Esophagus muscularis mucosa (tissue), 4 donors: ENCODE data around the gene RAB40C. TPM values are rescaled to one million over a fixed set of nuclear protein-coding genes. Genes with fewer than 3 reads are reported as not detected.

Source experiments
- DNase-seq: peaks from one replicate; pipeline ENCODE4 v3.0.0-alpha.2; 2017; ENCODE audit errors: extremely low spot score
- H3K27ac ChIP-seq, 4 donors: fragments of 200-600 bp; sonication (generic); replicated peaks in 1 of 4; 1 replicate in 3 of 4; 2 replicates in 1 of 4; pipeline ENCODE4 v1.5.1; 2016 to 2019; ENCODE audit warnings: mild to moderate bottlenecking in 1 of 4
- H3K27me3 ChIP-seq, 4 donors: fragments of 200-600 bp; sonication (generic); one replicate each; pipeline versions ENCODE4 v1.5.1 to v1.6.0; 2016 to 2019
- H3K36me3 ChIP-seq, 4 donors: fragments of 200-600 bp; sonication (generic); one replicate each; pipeline ENCODE4 v1.5.1; 2016 to 2019
- H3K4me1 ChIP-seq, 4 donors: fragments of 200-600 bp; sonication (generic); one replicate each; pipeline ENCODE4 v1.5.1; 2016 to 2019
- H3K4me3 ChIP-seq, 4 donors: fragments of 200-600 bp; sonication (generic); 1 replicate in 2 of 4; 2 replicates in 2 of 4; pipeline ENCODE4 v1.5.1; 2016 to 2019; ENCODE audit warnings: mild to moderate bottlenecking in 4 of 4, moderate library complexity in 1 of 4
- H3K9me3 ChIP-seq, 4 donors: fragments of 200-600 bp; sonication (generic); 1 replicate in 3 of 4; 2 replicates in 1 of 4; pipeline ENCODE4 v1.5.1; 2016 to 2019
- CTCF ChIP-seq, 3 experiments: fragments of 200-600 bp in 2 of 3; fragments of 450-650 bp in 1 of 3; sonication (generic) in 2 of 3; IDR thresholded peaks; one replicate each; pipeline ENCODE4 v1.5.1; 2017 to 2019; ENCODE audit warnings: antibody characterized with exemption in 3 of 3, mild to moderate bottlenecking in 2 of 3, moderate library complexity in 1 of 3
- EP300 ChIP-seq: sonication (generic); formaldehyde crosslinking; IDR thresholded peaks from one replicate; pipeline ENCODE4 v1.6.1; 2017; ENCODE audit warnings: antibody characterized with exemption
- POLR2A ChIP-seq: fragments of 450-650 bp; IDR thresholded peaks from one replicate; pipeline ENCODE4 v1.6.1; 2017; ENCODE audit warnings: antibody characterized with exemption, moderate library complexity, mild to moderate bottlenecking, low read depth
- POLR2AphosphoS5 ChIP-seq, 2 donors: sonication (generic); formaldehyde crosslinking; IDR thresholded peaks; one replicate each; pipeline ENCODE4 v1.6.1; 2017; ENCODE audit warnings: antibody characterized with exemption in 2 of 2
- WGBS: methylation state at CpG from one replicate; pipeline ENCODE4 v1.1.5; 2018; 5-methylcytosine and 5-hydroxymethylcytosine counted together
- intact Hi-C: fragments of 100-400 bp; cut with DNase I; formaldehyde crosslinking; loops from one replicate; pipeline ENCODE4 v1.15.1; 2023
- total RNA-seq, 4 donors: library from RNA; depleted of rRNA; stranded (reverse); fragments of >200 nt; gene quantifications; one replicate each; pipeline versions ENCODE4 v1.1.0 to v1.2.1, GENCODE V29; 2016

The RAB40C gene
- total RNA-seq, 4 donors from 2014 or later = 20.8 to 25.3 (median 23.0) TPM

- peaks cover 7 to 17% (median 14%) of the 10 kb centered on the region in 4 donors for H3K36me3 ChIP-seq
- no peaks in the 10 kb centered on the region for H3K9me3 ChIP-seq
- peaks cover 0 to under 1% (median 0%) of the 10 kb centered on the region in 4 donors for H3K27me3 ChIP-seq
- WGBS = 96% methylated on average over 4 of the region's 15 CpGs
- peak overlapping the region; percentile 81 to 97 (median 93) for H3K27ac ChIP-seq
- intact Hi-C loops = loop anchor here (5.0 kb wide), 2 partner anchors 51 to 236 kb away; partner anchors contain the start of gene DECR2
- H3K4me3 ChIP-seq = no peak overlapping the region
- peaks cover 31 to 64% (median 52%) of the 10 kb centered on the region in 4 donors for H3K4me1 ChIP-seq
- TF ChIP-seq POLR2A (no peak), EP300 (no peak), CTCF (IDR thresholded peaks at IDR 0.05) (no peak), POLR2AphosphoS5 (IDR thresholded peaks at IDR 0.05) (no peak)
- no peak for DNase-seq
Measured at GRCh38 chr16:638034-638543, 48.2 kb downstream of the RAB40C start.

- intact Hi-C loops = loop anchor here (5.0 kb wide), 2 partner anchors 52 to 237 kb away; partner anchors contain the start of gene DECR2
- H3K4me1 ChIP-seq = peaks cover 33 to 72% (median 60%) of the 10 kb centered on the region in 4 donors
- DNase-seq = no peak
- H3K27ac ChIP-seq = peak overlapping the region in 2 of 4 donors; percentile 35 to 93
- no peaks in the 10 kb centered on the region for H3K27me3 ChIP-seq
- 80% methylated on average over 9 of the region's 9 CpGs for WGBS
- H3K4me3 ChIP-seq = no peak overlapping the region
- no peaks in the 10 kb centered on the region for H3K9me3 ChIP-seq
- no peak for TF ChIP-seq POLR2A
- TF ChIP-seq POLR2AphosphoS5 (IDR thresholded peaks at IDR 0.05) = no peak
- no peak for TF ChIP-seq CTCF (IDR thresholded peaks at IDR 0.05)
- no peak for TF ChIP-seq EP300
- peaks cover 0 to 9% (median 6%) of the 10 kb centered on the region in 4 donors for H3K36me3 ChIP-seq
Measured at GRCh38 chr16:638836-639235, 49.0 kb downstream of the RAB40C start.

GRCh38 chr16:640614-641013 is 50.7 kb downstream of the RAB40C start:
- peak overlapping the region in 1 of 4 donors; percentile 95 for H3K4me3 ChIP-seq
- 96% methylated on average over 3 of the region's 5 CpGs for WGBS
- DNase-seq = no peak

GRCh38 chr16:641326-642188 is 51.7 kb downstream of the RAB40C start, which contains the start of gene MCRIP2:
TSS of gene MCRIP2 (plus strand) at chr16:641828. CDS start at chr16:641992, 164 bp downstream.
- Histone ChIP-seq H3K27me3 (no peaks in the 10 kb centered on the region), H3K36me3 (peaks cover 0 to 3% (median under 1%) of the 10 kb centered on the region in 4 donors), H3K27ac (peak within 1 kb of the TSS; percentile 80 to 94 (median 92)), H3K4me3 (peak within 1 kb of the TSS; percentile 91 to 97 (median 94)), H3K9me3 (no peaks in the 10 kb centered on the region), H3K4me1 (peaks cover 35 to 81% (median 63%) of the 10 kb centered on the region in 4 donors)
- TF ChIP-seq CTCF (IDR thresholded peaks at IDR 0.05) (no peak), EP300 (no peak), POLR2A (peak; percentile 70), POLR2AphosphoS5 (IDR thresholded peaks at IDR 0.05) (peak; percentile 75 to 86)
- no CpG with 5 or more reads among the region's 81 CpGs for WGBS
- peak; percentile 95 for DNase-seq
- intact Hi-C loops = no loop called here

More at GRCh38 chr16:640614-641013, 50.7 kb downstream of the RAB40C start:
- H3K9me3 ChIP-seq = no peaks in the 10 kb centered on the region
- no peaks in the 10 kb centered on the region for H3K36me3 ChIP-seq
- intact Hi-C loops = no loop called here
- TF ChIP-seq EP300 (no peak), POLR2A (no peak), POLR2AphosphoS5 (IDR thresholded peaks at IDR 0.05) (no peak), CTCF (IDR thresholded peaks at IDR 0.05) (no peak)
- H3K4me1 ChIP-seq = peaks cover 31 to 75% (median 57%) of the 10 kb centered on the region in 4 donors
- H3K27me3 ChIP-seq = no peaks in the 10 kb centered on the region
- peak overlapping the region; percentile 80 to 94 (median 92) for H3K27ac ChIP-seq
